ENCODE measurements around the gene PPFIA1.

DNA sequence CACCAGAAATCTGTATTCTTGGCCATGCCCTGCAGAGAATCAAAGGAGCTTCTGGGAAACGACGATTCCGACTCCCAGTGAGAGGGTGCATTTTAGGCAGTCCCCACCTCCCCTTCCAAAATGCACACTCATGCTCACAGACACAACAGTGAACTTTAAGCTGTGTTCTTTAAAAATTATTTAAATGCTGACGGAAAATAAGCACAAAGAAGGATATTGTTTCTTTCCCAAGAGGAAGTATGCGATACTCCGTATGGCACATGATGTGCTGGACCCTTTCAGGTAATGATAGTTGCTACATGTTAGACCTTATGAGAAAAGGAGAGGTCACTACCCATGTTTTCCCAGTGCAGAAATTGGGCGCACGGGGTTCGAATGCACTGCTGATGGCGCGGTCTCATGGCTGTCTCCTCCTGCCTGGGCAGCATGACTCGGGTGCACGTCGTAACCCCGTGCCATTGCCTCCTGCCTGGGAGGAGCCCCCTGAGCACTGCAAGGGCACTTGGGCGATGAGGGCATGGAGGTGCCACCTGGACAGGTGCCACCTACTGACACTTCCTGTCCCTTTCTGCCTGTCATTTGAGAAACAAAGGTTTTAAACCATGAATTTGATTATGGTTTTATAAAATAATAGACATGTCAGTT lies 64.0 kb downstream of the PPFIA1 start:
- TF ChIP-seq, protein P1, sequence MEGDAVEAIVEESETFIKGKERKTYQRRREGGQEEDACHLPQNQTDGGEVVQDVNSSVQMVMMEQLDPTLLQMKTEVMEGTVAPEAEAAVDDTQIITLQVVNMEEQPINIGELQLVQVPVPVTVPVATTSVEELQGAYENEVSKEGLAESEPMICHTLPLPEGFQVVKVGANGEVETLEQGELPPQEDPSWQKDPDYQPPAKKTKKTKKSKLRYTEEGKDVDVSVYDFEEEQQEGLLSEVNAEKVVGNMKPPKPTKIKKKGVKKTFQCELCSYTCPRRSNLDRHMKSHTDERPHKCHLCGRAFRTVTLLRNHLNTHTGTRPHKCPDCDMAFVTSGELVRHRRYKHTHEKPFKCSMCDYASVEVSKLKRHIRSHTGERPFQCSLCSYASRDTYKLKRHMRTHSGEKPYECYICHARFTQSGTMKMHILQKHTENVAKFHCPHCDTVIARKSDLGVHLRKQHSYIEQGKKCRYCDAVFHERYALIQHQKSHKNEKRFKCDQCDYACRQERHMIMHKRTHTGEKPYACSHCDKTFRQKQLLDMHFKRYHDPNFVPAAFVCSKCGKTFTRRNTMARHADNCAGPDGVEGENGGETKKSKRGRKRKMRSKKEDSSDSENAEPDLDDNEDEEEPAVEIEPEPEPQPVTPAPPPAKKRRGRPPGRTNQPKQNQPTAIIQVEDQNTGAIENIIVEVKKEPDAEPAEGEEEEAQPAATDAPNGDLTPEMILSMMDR (conservative IDR thresholded peaks at IDR 0.05): no peak
- TF ChIP-seq EZH2 (IDR thresholded peaks at IDR 0.05; ENCODE audit: low read depth): no peak
